Chondrocyte (in vitro differentiated cells): ENCODE results near the gene ADGRE2. TPM values are rescaled to one million over a fixed set of nuclear protein-coding genes. Genes with fewer than 3 reads are reported as not detected.

ENCODE experiments used
- DNase-seq: peaks from one replicate; pipeline ENCODE4 v3.0.0; 2021; ENCODE audit warnings: mixed read lengths, low spot score
- H3K27ac Mint-ChIP-seq: one replicate; pipeline ENCODE4 v1.8.0; 2021; ENCODE audit warnings: mild to moderate bottlenecking, moderate library complexity, mixed read lengths; ENCODE audit not compliant: unreplicated experiment
- H3K27me3 Mint-ChIP-seq: 2 replicates; pipeline ENCODE4 v1.8.0; 2021; ENCODE audit warnings: low read depth, mixed read lengths
- H3K36me3 Mint-ChIP-seq: 2 replicates; pipeline ENCODE4 v1.8.0; 2021; ENCODE audit warnings: low read depth, mixed read lengths
- H3K4me1 Mint-ChIP-seq: 2 replicates; pipeline ENCODE4 v1.8.0; 2021; ENCODE audit warnings: low read depth, mild to moderate bottlenecking, mixed read lengths
- H3K4me3 Mint-ChIP-seq: one replicate; pipeline ENCODE4 v1.8.0; 2021; ENCODE audit warnings: mild to moderate bottlenecking, moderate library complexity, mixed read lengths; ENCODE audit not compliant: unreplicated experiment
- H3K9me3 Mint-ChIP-seq: 2 replicates; pipeline ENCODE4 v1.8.0; 2021; ENCODE audit warnings: low read depth, mixed read lengths
- total RNA-seq: library from RNA; stranded (reverse); gene quantifications from 3 replicates; pipeline ENCODE4 v1.2.1, GENCODE V29; 2021
- TF ChIP-seq, protein P1 (sequence below): fragments of 200-600 bp; sonication (generic); IDR thresholded peaks from 2 replicates; pipeline ENCODE4 v1.5.0; 2021; ENCODE audit warnings: antibody characterized with exemption, mild to moderate bottlenecking, moderate library complexity

ADGRE2 gene
- total RNA-seq, 1 donor from 2014 or later = 0.87 TPM

DNA sequence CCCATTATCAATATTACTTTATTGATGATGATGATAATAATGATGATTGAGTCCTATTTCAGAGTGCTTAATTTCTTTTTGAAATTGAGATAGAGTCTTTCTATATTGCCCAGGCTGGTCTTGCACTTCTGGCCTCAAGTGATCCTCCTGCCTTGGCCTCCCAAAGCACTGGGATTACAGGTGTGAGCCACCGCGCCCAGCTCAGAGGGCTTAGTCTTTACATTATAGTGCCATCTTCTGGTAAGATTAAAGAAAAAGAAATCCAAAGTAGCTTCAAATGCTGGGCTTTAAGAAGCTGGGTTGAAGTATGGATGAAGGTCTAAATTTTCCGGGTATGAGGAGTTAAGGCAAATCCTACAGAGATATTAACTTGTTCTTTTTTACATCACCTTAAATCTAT lies 91.9 kb downstream of the ADGRE2 start:
- no peak for DNase-seq
- Mint-ChIP-seq H3K4me1 (peaks cover 17% of the 10 kb centered on the region), H3K27ac (no peak overlapping the region), H3K4me3 (no peak overlapping the region), H3K9me3 (no peaks in the 10 kb centered on the region), H3K27me3 (peaks cover 8% of the 10 kb centered on the region), H3K36me3 (peaks cover 2% of the 10 kb centered on the region)
- TF ChIP-seq, protein P1, sequence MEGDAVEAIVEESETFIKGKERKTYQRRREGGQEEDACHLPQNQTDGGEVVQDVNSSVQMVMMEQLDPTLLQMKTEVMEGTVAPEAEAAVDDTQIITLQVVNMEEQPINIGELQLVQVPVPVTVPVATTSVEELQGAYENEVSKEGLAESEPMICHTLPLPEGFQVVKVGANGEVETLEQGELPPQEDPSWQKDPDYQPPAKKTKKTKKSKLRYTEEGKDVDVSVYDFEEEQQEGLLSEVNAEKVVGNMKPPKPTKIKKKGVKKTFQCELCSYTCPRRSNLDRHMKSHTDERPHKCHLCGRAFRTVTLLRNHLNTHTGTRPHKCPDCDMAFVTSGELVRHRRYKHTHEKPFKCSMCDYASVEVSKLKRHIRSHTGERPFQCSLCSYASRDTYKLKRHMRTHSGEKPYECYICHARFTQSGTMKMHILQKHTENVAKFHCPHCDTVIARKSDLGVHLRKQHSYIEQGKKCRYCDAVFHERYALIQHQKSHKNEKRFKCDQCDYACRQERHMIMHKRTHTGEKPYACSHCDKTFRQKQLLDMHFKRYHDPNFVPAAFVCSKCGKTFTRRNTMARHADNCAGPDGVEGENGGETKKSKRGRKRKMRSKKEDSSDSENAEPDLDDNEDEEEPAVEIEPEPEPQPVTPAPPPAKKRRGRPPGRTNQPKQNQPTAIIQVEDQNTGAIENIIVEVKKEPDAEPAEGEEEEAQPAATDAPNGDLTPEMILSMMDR = peak; percentile 74

DNA sequence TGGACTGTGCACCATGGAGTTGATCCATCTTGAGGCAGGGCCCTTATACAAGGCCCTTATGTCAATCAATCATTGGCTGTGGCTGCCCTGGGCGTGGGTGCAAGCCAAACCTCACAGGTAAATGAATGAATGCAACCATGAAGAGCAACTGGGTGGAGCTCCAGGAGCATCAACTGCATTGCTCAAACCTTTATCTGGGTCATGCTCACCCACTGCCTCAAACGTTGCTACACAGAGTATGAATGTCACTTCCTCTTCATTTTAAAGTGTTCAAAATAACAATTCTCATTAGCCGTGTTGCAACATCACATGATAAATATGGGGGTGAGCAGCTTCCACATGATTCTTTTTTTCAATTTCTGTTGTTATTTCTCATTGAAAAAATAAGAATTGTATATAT lies 94.9 kb downstream of the ADGRE2 start:
- Mint-ChIP-seq H3K4me1 (no peaks in the 10 kb centered on the region), H3K27ac (no peak overlapping the region), H3K27me3 (peaks cover 12% of the 10 kb centered on the region), H3K4me3 (no peak overlapping the region), H3K9me3 (no peaks in the 10 kb centered on the region), H3K36me3 (peaks cover 2% of the 10 kb centered on the region)
- no peak for DNase-seq
- TF ChIP-seq, protein P1 = no peak

Other genes with a start within 250 kb of the ADGRE2 start
- gene TECR, start 249.0 kb downstream of the ADGRE2 start, total RNA-seq = 69.4 to 98.0 TPM (median 70.7 TPM) in 3 replicates
- gene NDUFB7, start 206.5 kb downstream of the ADGRE2 start, total RNA-seq = 126 to 154 TPM (median 128 TPM) in 3 replicates
- gene CLEC17A, start 195.5 kb downstream of the ADGRE2 start, total RNA-seq = not detected in 3 replicates
- not detected in 3 replicates for gene ADGRE3, start 103.7 kb downstream of the ADGRE2 start, total RNA-seq
- gene ZNF333, start 88.5 kb downstream of the ADGRE2 start, total RNA-seq = 13.0 to 19.1 TPM (median 14.7 TPM) in 3 replicates
- not detected in 3 replicates for gene OR7A5, start 56.6 kb upstream of the ADGRE2 start, total RNA-seq
- not detected in 3 replicates for gene OR7C1, start 56.6 kb upstream of the ADGRE2 start, total RNA-seq
- not detected in 3 replicates for gene OR7A10, start 70.4 kb upstream of the ADGRE2 start, total RNA-seq
- not detected in 3 replicates for gene OR7A17, start 107.6 kb upstream of the ADGRE2 start, total RNA-seq
- gene OR7C2, start 162.9 kb upstream of the ADGRE2 start, total RNA-seq = not detected in 3 replicates
- not detected in 3 replicates for gene SLC1A6, start 201.3 kb upstream of the ADGRE2 start, total RNA-seq